SIG-M5 treated with dmso at 0.1 percent for 504 hours (cell line): ENCODE results near the gene LRRN3.

Experiments used
- DNase-seq: peaks from one replicate; lab custom pipeline; 2025; ENCODE audit not compliant: unreplicated experiment; lab: John Stamatoyannopoulos, UW

LRRN3 gene

DNA sequence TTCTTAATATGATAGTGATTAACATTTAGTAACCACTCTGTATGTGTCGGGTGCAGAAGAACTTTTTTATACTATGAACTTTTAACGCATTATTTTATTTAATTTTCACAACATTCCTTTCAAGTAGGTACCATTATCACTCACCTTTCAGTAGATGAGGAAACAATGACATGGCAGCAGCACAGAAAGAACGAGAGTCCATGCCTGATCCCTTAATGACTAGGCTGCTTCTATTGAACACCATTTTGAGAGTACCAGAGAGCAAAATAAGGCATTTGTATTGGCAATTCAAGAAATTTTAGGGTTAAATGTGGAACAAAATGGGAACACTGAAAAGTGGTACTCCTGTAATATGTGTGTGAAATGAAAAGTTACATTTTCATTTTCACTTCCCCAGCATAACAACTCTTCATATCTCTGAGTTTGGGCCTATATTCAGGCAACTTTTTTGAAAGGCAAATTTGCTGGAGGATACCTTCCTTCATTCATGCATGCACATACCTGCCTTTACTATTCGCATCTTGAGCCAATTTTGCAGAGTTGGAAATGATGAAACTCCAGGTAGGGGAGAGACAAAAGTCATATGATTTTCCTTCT, 12.8 kb downstream of the LRRN3 start:
- no peak for DNase-seq

DNA sequence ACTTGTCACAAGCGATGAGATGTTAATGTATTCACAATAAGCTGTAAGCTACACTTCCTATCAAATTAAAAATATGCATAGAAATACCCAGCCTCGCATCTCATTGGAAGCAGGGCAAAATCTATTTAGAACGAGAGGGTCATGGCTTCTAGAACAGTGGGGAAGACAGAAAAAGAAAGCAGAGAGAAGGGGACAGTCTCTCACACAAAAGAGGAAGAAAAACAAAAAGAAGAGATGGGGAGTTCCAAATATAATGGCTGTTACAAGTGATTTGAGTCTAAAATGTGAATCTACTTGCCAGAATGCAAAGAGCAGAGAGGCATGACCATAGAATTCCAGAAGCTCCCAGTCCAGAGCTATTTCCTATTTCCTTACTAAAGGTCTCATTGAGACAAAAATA, 13.8 kb downstream of the LRRN3 start:
- no peak for DNase-seq

DNA sequence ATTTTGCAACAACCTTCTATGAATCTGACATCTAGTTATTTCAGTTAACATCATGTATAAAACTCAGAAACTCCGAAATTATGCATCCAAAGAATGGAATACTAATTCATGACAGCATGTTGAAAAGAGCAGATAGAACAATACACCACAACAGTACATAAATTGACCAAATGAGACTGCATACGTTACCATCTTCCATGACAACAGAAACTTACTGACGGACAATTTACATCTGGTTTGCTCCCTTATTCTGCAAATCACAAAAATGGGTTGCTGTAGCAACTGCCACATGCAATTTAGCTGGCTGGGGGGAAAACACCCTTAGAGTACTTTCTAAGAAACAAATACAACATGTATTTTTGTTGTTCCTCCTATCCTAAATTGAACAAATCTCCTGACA, 14.3 kb downstream of the LRRN3 start:
- no peak for DNase-seq

DNA sequence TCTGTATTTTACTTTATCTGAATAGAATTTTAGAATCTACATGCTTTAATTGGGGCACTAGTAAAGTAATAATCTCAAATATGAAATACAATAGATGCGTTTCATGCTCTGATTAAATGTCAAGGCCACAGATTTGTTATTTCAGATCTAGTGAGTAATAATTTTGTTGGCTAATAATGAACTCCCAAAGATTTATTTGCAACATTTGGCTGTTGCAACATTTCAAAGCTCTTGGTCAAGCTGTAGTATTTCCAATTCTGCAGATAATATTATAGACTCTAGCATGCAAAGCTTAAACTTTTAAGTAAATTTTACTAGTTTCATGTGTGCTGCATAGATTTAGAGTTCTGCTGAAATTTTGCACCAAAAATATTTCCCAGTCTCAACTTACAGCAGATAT, 16.7 kb downstream of the LRRN3 start:
- no peak for DNase-seq

DNA sequence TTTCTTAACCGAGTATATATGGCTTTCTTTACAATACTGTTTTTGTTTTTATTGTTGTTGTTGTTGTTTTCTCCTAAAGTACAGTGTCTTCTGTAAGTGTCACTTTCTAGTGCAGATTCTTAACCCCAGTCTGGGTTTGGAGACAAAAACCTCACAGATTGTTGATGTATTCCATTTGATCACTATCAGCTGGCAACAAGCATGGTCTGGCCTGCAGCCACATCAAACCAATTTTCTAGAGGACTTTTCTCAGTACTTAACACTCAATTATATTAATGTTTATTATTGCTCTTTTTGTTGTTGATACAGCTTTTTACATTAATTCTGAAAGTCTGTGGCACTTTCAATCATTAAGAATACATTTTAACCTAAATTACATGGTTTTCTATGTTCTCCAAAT, 17.1 kb downstream of the LRRN3 start:
- no peak for DNase-seq

DNA sequence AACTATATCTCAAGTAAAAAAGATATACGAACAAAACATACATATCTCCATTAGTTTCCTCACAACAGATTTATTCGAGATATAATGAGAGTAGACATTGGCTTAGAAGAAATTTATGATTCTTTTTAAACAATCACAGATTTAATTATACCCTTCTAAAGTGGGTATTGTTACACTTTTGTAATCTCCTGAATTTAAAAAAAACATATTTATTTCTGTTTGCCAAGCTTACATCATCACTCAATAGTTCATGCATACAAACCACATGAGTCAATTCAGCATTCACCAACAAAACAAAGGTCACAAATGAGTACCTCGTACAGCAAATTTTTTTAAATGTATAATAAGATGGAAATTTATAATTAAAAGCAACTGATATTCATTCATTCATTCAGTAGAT, 17.6 kb downstream of the LRRN3 start:
- DNase-seq, result no peak

DNA sequence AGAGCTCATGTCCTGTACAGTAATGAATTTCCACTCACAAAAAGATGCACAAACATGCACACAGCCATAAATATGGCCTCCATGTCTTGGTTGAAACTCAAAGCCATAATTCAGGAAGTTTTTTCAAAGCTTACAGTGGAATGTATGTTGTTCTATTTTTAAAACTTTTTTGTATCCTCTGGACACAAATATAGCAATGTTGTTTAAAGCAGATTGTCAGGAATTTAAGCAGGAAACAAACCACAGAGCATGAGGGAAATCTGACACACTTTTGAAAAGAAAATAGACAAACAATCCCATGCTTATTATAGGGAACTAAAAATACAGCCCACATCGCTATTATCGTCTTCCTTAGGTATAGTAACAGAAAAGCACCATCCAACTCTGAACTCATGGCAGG, 21.5 kb downstream of the LRRN3 start:
- DNase-seq, result no peak

DNA sequence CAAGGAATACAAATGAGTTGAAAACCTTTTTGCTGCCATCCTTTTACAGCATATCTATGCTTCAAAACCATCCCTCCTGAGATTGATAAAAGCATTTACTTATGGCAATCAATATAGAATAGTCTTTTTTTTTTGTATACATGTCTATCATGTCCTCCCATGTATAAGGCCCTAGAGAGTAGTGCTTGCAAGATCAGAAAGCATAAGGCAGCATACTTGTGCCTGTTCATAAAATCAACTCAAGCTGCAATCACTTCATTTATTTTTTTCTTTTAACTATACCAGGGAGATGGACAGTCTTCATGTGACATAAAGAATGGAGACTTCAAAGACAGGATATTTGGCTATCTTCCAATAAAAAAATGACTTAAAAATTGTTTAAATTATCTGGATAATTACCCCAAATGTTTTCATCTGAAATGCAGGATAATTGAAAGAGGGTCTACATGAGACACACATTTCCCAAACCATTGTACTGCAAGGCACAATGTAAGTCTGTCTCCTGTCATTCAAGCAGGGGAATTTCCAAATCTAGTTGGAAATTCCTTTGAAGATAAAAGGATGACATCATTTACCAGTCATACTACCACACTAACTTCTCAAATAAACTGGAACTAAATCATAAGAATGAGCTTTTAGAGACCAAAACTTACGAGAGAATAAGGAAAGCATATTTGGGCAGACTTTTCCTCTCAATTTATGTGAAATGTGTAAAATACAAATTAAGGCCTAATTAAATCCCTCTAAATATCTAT, 22.5 kb downstream of the LRRN3 start:
- no peak for DNase-seq

DNA sequence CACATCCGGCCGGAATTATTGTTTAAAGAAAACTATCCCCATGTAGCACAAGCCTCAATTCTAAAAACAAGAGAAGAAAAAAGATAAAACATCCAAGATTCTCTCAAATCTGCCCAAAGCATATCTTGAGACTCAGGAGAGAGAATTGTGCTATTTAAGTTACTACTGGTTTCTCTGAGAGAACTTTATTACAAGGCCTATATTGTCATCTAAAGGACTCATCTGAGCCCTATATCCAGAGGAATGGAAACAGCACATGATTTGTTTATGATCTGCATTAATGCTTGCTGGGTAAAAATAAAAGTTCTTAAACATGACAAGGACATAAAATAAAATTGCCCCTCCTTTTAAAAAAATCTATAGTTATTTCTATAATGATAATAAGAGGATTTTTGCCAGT, 25.0 kb downstream of the LRRN3 start:
- DNase-seq, result no peak

DNA sequence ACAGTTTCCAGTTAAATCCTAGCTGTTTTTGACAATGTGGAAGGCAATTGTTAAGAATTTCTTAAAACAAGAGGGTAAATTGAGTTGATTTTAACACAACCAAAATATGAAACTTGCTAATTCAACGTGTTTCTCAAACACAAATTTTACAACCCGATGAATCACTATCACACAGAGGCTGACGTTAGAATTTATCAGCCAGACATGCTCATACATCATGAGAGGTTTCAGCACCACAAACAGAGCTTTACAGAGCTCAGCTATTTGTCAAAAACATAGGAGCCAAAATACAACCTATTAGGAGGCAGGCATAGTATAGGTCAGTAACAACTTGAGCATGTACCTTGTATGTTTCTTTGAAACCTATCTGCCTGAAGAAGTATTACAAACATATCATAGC, 36.1 kb downstream of the LRRN3 start:
- no peak for DNase-seq

DNA sequence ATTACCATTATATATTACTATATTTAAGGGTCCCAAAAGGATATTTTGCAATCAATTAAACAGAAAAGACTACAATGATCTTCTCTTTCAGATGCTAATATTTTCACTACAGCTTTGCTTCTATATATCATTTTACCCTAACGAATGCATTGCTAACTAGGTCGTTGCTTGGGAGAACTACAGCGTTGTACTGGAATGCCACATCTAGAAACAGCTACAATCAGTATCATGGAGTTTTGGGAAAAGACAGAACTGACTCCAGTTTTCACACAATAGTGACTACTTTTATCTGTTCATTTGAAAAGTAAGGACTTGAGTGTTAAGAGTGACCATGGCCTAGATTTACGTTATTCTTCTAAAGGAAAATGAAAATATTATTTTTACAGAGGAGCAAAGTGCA, 38.5 kb downstream of the LRRN3 start:
- no peak for DNase-seq

DNA sequence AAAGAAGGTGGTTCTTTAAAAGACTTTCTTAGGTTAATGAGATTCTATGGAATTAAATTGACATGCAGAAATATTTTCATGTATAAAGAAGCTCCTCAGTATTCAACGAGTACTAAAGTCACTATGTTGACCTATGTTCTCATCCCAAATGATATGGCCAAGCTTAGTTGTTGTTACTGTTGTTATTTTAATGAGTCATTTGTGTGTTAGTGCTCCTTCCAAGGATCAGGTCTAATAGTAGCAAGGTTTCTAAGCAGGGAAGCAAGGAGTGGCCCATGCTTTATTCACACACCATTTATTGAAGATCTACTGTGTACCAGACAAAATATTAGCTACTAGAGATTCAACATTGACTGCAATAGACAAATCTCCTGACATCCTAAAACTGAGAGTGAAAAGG, 41.9 kb downstream of the LRRN3 start:
- no peak for DNase-seq

DNA sequence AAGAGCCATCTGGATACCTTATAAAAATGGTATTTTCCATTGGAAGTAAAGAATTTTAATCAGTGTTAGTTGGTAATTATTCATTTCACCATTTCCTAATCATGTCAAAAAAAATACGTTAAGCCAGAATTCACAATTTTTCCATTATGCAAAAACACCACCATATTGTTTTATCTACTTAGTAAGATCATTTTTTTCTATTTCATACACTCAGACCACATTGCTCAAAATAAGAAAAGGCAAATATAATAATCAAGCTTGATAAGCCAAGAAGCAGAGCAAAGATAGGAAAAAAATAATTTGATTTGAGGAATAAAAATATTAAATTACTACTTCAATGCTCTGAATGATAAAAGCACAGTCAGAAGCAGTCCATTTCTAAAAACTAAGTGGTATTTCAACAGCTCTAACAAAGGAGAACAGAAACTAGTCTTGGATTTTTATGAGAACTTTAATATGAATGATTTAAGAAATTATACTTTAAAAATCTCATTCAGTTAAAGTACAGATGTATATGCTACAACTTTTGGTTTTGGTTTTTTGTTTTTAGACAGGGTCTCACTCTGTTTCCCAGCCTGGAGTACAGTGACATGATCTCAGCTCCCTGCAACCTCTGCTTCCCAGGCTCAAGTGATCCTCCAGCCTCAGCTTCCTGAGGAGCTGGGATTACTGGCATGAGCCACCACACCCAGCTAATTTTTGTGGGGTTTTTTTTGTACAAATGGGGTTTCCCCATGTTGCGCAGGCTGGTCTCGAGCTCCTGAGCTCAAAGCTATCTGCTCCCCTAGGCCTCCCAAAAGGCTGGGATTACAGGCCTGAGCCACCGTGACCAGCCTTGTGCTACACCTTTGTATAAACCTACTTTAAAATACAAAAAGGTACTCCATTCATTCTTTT, 46.6 kb downstream of the LRRN3 start:
- DNase-seq, result no peak

DNA sequence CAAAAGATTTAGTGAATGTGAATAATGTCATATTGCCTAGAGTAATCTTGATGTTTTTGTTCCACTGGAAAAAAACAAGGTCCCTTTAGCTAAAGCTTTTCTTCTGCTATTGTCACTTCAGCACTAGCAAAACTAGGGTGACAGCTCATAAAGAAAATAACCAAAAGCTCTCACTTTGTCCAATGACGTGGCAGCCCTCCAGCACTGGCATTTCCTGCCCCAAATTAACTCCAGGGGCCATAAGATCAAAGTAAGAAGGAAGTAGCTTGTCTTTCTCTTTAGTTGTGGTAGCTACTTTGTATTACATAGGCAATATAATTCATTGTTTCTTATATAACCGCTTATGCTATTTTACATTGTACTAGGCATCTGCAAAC, 47.3 kb downstream of the LRRN3 start:
- DNase-seq, result peak; percentile 29

DNA sequence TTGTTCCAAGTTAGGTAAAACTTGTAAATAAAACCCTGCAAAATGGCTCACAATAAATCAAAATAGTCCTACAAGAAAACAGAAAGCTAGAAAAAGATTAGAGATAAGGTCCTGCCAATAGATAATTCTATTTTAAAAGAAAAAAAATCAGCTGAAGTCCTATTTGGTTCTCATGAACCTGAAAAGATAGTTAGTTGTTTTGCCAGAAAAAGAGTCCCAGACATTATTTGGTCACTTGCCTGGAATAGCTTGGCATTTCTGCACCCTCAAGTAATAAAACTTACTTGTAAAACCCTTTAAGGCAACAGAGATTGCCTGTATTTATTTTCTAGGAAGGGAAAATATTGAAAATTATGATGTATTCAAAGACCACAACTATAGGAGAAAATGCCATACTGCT, 47.7 kb downstream of the LRRN3 start:
- no peak for DNase-seq

DNA sequence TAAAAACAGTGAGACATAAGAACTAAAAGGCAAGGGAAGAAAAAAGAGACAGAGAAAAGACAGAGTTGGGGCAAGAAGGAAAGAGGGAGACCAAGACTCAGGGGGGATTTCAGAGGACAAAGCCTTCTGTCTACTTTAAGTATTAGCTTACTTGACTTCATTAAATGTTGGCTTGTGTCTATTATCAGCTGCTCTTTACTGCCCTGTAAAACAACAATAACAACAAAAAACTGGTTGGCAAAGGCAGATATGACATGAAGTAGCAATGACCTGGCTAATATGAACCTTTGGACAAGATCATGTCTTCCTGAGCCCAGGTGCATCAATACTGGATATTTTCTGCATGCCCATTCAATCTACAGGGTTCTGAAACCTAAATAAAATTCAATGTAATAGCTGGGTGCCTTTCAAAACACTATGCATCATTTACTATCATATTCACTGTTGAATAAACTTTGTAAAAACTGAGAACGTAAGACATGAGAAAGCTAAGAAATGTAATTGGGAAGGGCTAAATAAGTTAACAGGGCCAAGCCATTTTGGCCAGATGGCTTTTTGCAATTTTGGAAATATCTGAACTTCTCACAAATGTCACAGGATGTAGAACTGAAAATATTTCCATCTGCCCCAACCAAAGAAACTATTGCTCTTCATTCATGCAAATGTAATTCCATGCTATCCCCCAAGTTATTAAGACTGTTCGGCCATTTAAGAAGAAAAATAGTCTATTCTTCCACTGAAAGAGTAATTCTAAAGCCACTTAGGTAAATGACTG, 49.4 kb downstream of the LRRN3 start:
- DNase-seq, result no peak

DNA sequence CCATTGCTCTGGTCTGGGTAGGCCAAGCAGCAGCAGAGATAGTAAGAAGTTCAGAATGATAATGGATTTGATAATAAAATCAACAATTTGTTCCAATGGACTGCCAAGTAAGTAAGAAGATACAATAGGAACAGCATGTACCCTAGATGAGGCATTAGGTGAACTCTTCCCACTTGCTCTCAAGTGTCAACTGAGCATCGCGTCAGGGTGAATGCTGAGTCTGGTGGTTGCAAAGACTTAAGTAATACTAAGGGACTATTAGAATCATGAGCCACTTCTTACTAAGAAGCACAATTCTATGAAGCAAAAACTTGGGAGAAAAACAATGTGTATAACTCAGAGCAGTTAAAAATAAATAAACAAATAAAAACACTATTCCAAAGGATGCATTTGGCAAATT, 54.5 kb downstream of the LRRN3 start:
- no peak for DNase-seq

DNA sequence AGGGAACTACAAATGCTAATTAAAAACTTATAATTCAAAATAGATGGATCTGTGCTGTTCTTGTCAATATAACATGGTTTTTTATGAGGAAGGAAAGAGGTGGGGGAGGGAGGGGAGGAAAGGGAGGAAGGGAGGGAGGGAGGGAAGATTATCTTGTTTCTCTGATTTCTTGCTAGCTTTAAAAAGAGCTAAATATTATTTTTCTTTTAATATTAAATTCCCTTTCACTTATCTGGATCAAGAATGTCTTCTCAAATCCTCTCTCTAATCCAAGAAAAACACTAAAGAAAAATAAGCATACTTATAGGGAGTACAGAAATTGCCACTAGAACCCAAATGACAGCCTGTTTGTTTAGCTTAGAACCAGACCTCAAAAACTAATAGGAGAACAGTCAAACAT, 55.2 kb downstream of the LRRN3 start:
- no peak for DNase-seq

DNA sequence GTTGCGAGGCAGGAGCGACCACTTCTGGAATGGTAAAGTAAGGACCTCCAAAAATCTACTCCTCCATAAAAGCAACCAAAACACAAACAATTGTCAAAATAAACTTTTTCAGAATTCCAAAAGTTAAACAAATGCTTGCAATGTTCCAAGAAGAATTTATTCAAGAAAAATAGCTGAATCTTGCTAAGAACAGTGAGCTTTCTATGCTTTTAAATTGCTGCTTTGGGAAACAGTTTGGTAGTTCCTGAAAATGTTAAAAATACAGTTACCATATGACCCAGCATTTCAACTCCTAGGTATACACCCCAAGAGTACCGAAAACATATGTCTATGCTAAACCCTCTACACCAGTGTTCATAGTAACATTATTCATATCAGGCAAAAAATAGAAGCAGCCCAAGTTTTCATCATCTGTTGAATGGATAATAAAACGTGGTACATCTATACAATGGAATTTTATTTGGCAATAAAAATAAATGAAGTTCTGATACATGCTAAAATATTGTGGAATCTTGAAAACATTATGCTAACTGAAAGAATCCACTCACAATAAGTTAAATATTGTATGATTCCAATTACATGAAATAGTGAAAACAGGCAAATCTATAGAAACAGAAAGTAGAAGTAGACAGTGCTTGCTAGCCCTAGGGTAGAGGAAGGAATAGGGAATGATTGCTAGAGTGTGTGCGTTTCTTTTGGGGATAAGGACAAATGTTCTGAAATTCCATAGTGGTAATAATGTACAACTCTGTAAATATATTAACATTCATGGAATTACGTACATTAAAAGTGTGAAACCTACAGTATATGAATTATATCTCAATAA, 57.0 kb downstream of the LRRN3 start:
- DNase-seq, result no peak

DNA sequence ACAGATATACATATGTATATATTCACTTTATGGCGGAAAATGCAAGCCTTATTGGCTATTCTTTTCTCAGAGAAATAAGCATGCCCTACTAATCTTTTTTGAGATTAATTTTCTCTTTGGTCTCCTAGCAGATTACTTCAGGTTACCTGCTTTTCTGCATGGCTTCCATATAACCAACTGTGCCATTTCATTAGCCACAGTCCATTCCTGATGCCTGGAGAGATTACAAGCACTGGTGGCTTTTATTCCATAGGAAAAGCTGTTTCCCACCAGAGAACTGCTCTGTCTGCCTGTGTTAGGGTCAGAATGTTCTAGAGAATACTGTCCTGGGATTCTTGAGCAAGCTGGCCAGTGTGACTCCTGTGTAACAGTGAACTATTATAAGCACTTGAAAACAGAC, 59.8 kb downstream of the LRRN3 start:
- DNase-seq, result no peak

DNA sequence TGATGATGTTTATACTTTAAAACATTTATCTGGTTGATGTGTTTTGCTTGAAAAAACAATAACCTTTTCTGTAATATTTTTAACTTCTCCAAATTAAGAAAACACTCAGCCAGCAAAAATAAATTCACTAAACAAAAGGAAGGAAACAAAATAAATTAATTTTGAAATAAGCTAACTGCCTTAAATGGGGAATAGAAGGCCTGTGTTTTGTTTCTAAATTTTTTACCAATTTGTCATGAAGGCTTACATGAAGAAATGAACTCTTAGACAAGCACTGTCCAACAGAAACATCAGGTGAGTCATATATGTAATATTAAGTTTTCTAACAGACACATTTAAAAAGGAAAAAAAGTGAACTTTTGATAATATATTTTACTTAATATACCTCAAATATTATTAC, 68.5 kb downstream of the LRRN3 start:
- DNase-seq, result no peak
